IMR-90 (cell line): ENCODE results near the gene TAF11L6.

Experiments used
- CTCF ChIP-seq: conservative IDR thresholded peaks from 2 replicates; pipeline ENCODE4 v1.5.1; 2012; ENCODE audit warnings: mild to moderate bottlenecking, low read depth, low read length, improper control_type of control experiment
- NFE2L2 ChIP-seq: fragments of 150-350 bp; IDR thresholded peaks from 2 replicates; pipeline ENCODE4 v1.6.1; 2016; ENCODE audit warnings: low read depth, mild to moderate bottlenecking, low read length
- POLR2A ChIP-seq: IDR thresholded peaks from 2 replicates; pipeline ENCODE4 v1.6.1; 2012; ENCODE audit warnings: mild to moderate bottlenecking, low read depth, low read length
- RFX5 ChIP-seq: IDR thresholded peaks from 2 replicates; pipeline ENCODE4 v1.8.0; 2012; ENCODE audit warnings: low read depth, mild to moderate bottlenecking, low read length, moderate library complexity
- SMC3 ChIP-seq: fragments of 150-350 bp; IDR thresholded peaks from 2 replicates; pipeline ENCODE4 v1.6.1; 2016; ENCODE audit warnings: low read depth, mild to moderate bottlenecking, antibody characterized with exemption, low read length, moderate library complexity

- TF ChIP-seq CTCF: no peak
- TF ChIP-seq RFX5: no peak
- no peak for TF ChIP-seq POLR2A
- TF ChIP-seq SMC3: no peak
- TF ChIP-seq NFE2L2: no peak
Observed at GRCh38 chr5:17487174-17487512, 41.3 kb upstream of the TAF11L6 start.
